OCI-LY1 (cell line): ENCODE data around the gene NCEH1.

Source experiments
- CTCF ChIP-seq: fragments of 200-600 bp; sonication (generic), shearing (Covaris generic); IDR thresholded peaks from 2 replicates; pipeline ENCODE4 v1.5.1; 2017; ENCODE audit warnings: mild to moderate bottlenecking, antibody characterized with exemption, low read length, moderate library complexity, mixed read lengths
- EZH2 ChIP-seq: fragments of 200-600 bp; sonication (generic), shearing (Covaris generic); IDR thresholded peaks from 2 replicates; pipeline ENCODE4 v1.8.0; 2017; ENCODE audit warnings: borderline replicate concordance, mixed run types, mild to moderate bottlenecking, antibody characterized with exemption, low read length, moderate library complexity, mixed read lengths

DNA sequence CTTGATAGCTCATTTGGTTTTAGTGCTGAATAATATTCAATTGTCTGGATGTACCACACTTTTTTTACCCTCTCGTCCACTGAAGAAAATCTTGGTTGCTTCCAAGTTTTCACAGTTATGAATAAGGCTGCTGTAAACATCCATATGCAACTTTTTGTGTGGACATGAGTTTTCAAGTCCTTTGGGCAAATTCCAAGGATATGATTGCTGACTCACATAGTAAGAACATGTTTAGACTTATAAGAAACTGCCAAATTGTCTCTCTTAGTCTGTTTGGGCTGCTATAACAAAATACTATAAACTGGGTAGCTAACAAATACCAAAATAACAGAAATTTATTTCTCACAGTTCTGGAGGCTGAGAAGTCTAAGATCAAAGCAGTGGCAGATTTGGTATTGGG is 128.2 kb downstream of the NCEH1 start:
- TF ChIP-seq CTCF (no peak), EZH2 (no peak)
